IPS-18a (cell line): Measurements from ENCODE around the gene TCF7L2.

Experiments
- H3K27ac ChIP-seq: one replicate; pipeline ENCODE4 v1.5.1; 2013; ENCODE audit warnings: low read length
- H3K27me3 ChIP-seq: one replicate; pipeline ENCODE4 v1.6.1; 2013; ENCODE audit warnings: mild to moderate bottlenecking, low read length; ENCODE audit not compliant: control insufficient read depth, insufficient read depth
- H3K36me3 ChIP-seq: one replicate; pipeline ENCODE4 v1.6.1; 2013; ENCODE audit warnings: low read depth, low read length; ENCODE audit not compliant: control insufficient read depth
- H3K4me1 ChIP-seq: one replicate; pipeline ENCODE4 v1.6.1; 2013; ENCODE audit warnings: low read depth, low read length; ENCODE audit not compliant: control insufficient read depth
- H3K4me3 ChIP-seq: one replicate; pipeline ENCODE4 v1.5.1; 2013; ENCODE audit warnings: low read length
- H3K9ac ChIP-seq: one replicate; pipeline ENCODE4 v1.6.1; 2013; ENCODE audit warnings: mild to moderate bottlenecking, low read length, moderate library complexity
- H3K9me3 ChIP-seq: one replicate; pipeline ENCODE4 v1.6.1; 2013; ENCODE audit warnings: low read depth, low read length; ENCODE audit not compliant: control insufficient read depth

The TCF7L2 gene

DNA sequence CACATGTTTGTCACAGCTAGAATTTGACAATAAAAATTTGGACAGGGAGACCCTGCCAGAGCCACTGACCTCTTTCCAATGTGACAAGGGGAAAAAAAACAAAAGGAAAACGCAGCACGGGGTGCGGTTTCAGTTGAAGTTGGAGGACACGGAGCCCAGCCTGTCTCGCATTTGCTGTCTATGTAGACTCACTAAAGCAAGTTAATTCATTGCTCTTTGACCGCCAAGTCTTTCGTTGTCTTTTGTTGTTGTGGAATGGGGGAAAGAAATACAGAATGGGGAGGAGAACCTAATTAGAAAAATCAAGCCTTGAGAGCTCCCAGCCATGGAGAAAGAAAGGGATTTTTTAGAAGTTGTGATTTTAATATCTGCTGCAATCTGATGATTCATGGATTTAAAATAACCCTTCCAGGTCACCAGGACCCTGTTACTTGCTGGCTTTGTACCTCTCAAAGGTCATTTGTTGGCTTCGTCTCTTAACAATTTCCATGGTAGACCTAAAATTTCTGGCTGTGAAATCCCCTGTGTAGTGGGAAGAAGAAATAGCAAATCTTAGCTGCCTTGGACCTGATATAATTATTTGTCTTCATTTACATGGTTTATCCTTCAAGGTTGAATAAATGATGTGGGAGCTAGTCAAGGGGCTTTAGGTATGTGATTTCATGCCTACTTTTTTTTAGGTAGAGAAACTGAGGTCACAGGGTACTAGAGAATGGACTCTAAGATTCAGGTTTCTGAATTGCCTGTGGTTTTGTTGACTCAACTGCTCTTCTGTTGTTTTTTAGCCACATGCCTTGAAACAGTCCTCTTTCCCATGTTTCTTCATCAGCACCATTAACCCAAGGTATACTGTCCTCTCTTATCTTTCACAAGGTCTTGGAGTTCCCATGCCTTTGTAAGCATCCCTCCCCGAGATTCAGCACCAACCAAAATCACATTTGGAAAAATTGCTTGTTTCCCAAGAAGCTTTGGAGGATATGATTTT is 78.7 kb downstream of the TCF7L2 start:
- Histone ChIP-seq H3K4me3 (no peak overlapping the region), H3K9ac (no peak overlapping the region), H3K4me1 (peaks cover 32% of the 10 kb centered on the region), H3K27ac (no peak overlapping the region), H3K27me3 (no peaks in the 10 kb centered on the region), H3K9me3 (no peaks in the 10 kb centered on the region), H3K36me3 (no peaks in the 10 kb centered on the region)

- H3K9me3 ChIP-seq = no peaks in the 10 kb centered on the region
- H3K4me3 ChIP-seq = no peak overlapping the region
- H3K27ac ChIP-seq = no peak overlapping the region
Observed at GRCh38 chr10:113030453-113030852, 80.4 kb downstream of the TCF7L2 start.

DNA sequence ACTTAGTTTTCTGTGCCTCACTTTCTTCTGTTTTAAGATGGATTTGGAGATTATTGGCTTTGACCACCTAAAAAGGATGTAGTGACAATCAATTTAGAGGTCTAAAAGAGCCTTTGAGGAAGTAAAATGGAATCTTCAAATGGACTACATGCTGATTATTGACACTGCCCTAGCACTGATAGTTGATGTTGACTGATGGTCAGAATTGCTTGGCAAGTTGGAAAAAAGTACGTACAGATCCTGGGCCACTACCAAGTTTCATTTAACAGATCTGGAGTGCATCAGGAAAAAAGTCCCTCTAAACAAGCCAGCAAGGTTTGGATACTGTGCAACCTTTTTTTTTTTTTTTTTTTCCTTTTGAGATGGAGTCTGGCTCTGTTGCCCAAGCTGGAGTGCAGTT is 81.1 kb downstream of the TCF7L2 start:
- H3K27ac ChIP-seq = no peak overlapping the region
- no peak overlapping the region for H3K4me3 ChIP-seq
- H3K27me3 ChIP-seq = no peaks in the 10 kb centered on the region
- H3K9ac ChIP-seq = no peak overlapping the region
- no peaks in the 10 kb centered on the region for H3K9me3 ChIP-seq
- peaks cover 29% of the 10 kb centered on the region for H3K4me1 ChIP-seq
- no peaks in the 10 kb centered on the region for H3K36me3 ChIP-seq

More at GRCh38 chr10:113030453-113030852, 80.4 kb downstream of the TCF7L2 start:
- H3K9ac ChIP-seq = no peak overlapping the region
- peaks cover 30% of the 10 kb centered on the region for H3K4me1 ChIP-seq
- no peaks in the 10 kb centered on the region for H3K27me3 ChIP-seq
- H3K36me3 ChIP-seq = no peaks in the 10 kb centered on the region

GRCh38 chr10:113033991-113034390 is 83.9 kb downstream of the TCF7L2 start:
- no peak overlapping the region for H3K9ac ChIP-seq
- peaks cover 2% of the 10 kb centered on the region for H3K4me1 ChIP-seq
- no peaks in the 10 kb centered on the region for H3K36me3 ChIP-seq
- no peak overlapping the region for H3K4me3 ChIP-seq
- H3K27me3 ChIP-seq = no peaks in the 10 kb centered on the region
- no peak overlapping the region for H3K27ac ChIP-seq
- H3K9me3 ChIP-seq = no peaks in the 10 kb centered on the region

DNA sequence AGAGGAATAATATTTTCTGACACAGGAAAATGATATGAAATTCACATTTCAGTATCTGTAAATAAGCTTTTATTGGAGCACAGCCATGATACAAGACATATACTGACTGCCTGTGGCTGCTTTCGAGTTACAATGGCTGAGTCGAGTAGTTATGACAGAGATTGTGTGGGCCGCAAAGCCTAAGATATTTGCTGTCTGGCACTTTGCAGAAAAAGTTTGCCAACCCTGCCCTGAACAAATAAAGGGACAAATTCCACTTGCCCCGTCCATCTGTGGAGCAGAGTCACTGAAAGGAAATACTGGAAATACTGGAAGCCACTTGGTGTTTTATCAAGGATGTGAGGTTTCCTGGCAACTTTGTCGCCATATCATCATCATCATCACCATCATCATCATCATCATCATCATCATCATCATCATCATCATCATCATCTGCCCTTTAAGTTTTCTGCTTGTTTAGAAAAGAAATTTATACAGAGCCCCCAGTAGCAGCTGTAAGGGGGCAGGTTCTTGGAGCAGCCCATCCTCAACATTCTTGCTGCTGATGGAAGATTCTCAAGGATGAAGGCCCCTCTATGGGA is 85.8 kb downstream of the TCF7L2 start:
- H3K36me3 ChIP-seq = peaks cover 12% of the 10 kb centered on the region
- H3K9me3 ChIP-seq = no peaks in the 10 kb centered on the region
- no peak overlapping the region for H3K27ac ChIP-seq
- no peak overlapping the region for H3K4me3 ChIP-seq
- H3K9ac ChIP-seq = no peak overlapping the region
- no peaks in the 10 kb centered on the region for H3K4me1 ChIP-seq
- H3K27me3 ChIP-seq = no peaks in the 10 kb centered on the region

- H3K36me3 ChIP-seq = peaks cover 17% of the 10 kb centered on the region
- no peaks in the 10 kb centered on the region for H3K9me3 ChIP-seq
- H3K4me3 ChIP-seq = no peak overlapping the region
- no peaks in the 10 kb centered on the region for H3K4me1 ChIP-seq
- no peak overlapping the region for H3K27ac ChIP-seq
- no peaks in the 10 kb centered on the region for H3K27me3 ChIP-seq
- H3K9ac ChIP-seq = no peak overlapping the region
Observed at GRCh38 chr10:113036619-113037018, 86.6 kb downstream of the TCF7L2 start.

DNA sequence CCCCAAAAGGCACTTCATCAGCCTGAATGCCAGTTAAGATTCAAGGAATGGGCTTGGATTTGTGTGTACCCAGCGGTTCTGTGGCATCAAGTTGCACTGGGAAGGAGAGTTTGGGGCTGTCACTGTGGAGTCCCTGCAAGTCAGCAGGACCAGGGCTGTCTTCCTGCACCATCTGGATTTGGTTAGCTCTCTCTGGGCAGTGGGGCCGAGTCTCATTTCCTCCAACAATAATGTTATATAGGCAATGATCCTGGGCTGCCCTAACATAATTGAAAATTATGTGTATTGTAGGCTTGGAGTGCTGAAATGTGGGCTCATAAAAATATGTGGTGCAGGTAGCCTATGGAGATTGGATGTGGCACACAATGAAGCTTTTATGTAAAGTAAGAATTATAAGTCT is 87.2 kb downstream of the TCF7L2 start:
- Histone ChIP-seq H3K27ac (no peak overlapping the region), H3K4me3 (no peak overlapping the region), H3K4me1 (peaks cover 3% of the 10 kb centered on the region), H3K36me3 (peaks cover 23% of the 10 kb centered on the region), H3K9ac (no peak overlapping the region), H3K27me3 (no peaks in the 10 kb centered on the region), H3K9me3 (no peaks in the 10 kb centered on the region)

- Histone ChIP-seq H3K27ac (no peak overlapping the region), H3K36me3 (peaks cover 23% of the 10 kb centered on the region), H3K9ac (no peak overlapping the region), H3K9me3 (no peaks in the 10 kb centered on the region), H3K27me3 (no peaks in the 10 kb centered on the region), H3K4me3 (no peak overlapping the region), H3K4me1 (peaks cover 7% of the 10 kb centered on the region)
Observed at GRCh38 chr10:113038183-113038582, 88.1 kb downstream of the TCF7L2 start.

- H3K4me3 ChIP-seq = no peak overlapping the region
- peaks cover 13% of the 10 kb centered on the region for H3K4me1 ChIP-seq
- H3K9me3 ChIP-seq = no peaks in the 10 kb centered on the region
- no peak overlapping the region for H3K27ac ChIP-seq
- peaks cover 23% of the 10 kb centered on the region for H3K36me3 ChIP-seq
- no peaks in the 10 kb centered on the region for H3K27me3 ChIP-seq
- H3K9ac ChIP-seq = no peak overlapping the region
Observed at GRCh38 chr10:113038985-113039384, 88.9 kb downstream of the TCF7L2 start.

DNA sequence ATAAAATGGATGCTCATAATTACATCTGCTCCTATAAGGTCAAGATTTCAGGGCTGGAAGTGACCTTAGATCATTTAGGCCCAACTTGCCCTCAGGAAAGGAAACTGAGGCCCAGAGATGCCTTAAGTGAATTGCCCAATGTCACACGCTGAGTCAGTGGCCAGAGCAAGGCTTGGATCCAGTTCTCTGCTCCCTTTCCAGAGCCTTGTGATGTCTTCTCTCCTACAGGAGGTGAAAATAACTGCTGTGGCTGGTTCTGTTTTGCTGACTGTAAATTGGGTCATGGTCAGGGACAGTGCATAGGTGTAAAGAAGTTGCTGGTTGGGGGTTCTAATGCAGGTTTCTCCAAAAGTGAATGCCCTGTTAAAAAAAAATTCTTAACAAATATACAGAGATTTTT is 91.3 kb downstream of the TCF7L2 start:
- Histone ChIP-seq H3K4me1 (peaks cover 20% of the 10 kb centered on the region), H3K27me3 (no peaks in the 10 kb centered on the region), H3K36me3 (peaks cover 23% of the 10 kb centered on the region), H3K9me3 (no peaks in the 10 kb centered on the region), H3K9ac (no peak overlapping the region), H3K27ac (no peak overlapping the region), H3K4me3 (no peak overlapping the region)

GRCh38 chr10:113041841-113042750 is 92.0 kb downstream of the TCF7L2 start:
- no peak overlapping the region for H3K27ac ChIP-seq

More at GRCh38 chr10:113041841-113042750, 92.0 kb downstream of the TCF7L2 start:
- Histone ChIP-seq H3K4me3 (no peak overlapping the region), H3K36me3 (peaks cover 23% of the 10 kb centered on the region), H3K9me3 (no peaks in the 10 kb centered on the region), H3K27me3 (no peaks in the 10 kb centered on the region), H3K4me1 (peaks cover 28% of the 10 kb centered on the region), H3K9ac (no peak overlapping the region)
